HG02943 (cell line): ENCODE measurements around the gene PLEKHJ1.

Source experiments
- ATAC-seq: cut with Tn5 transposase; IDR thresholded peaks from one replicate; pipeline ENCODE4 v1.9.1; 2021; ENCODE audit warnings: mild to moderate bottlenecking, low read depth, moderate library complexity; ENCODE audit not compliant: unreplicated experiment

The PLEKHJ1 gene

GRCh38 chr19:2237051-2237868 is 1.1 kb upstream of the PLEKHJ1 start:
- ATAC-seq: no peak

DNA sequence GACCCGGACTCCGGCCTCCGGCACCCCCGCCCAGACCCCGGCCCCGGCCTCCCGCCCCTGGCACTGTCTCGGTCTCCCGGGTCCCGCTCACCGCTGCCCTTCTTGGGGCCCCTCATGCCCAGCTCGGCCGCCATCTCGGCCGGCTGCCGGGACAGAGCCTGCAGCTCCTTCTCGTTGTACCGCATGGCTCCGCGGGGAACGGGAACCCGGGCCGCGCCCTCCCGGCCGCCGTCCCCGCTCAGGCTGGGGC is 140 bp downstream of the PLEKHJ1 start:
- no peak for ATAC-seq

DNA sequence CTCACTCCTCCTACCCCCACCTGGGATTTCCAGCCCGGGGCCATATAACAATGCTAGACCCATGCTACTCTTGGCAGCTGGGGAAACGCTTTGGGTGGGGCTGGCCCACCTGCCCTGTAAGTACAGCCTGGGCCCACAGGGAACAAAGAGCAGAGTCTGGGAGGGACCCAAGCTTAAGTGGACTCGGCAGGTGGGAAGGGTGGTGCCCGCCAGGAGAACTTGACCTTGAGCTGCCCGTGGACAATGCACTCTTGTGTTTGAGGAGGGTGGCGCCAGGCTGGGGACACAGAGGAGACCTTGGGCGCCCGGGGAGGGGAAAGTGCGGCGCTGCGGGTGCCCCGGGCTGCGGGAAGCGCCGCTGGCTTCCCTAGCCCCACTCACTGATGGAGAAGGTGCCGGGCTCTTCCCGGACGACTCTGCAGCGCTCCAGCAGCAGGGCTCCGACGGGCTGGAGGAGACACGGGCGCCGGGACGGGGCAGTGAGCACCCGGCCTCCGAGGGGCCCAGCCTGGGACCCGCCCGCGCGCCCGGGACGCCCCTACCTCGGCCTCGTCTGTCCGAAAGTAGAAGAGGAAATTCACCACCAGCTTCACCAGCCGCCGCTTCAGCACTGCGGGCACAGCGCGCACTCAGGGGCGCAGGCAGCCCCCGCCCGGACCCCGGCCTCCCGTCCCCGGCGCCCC is 607 bp downstream of the PLEKHJ1 start:
- no peak for ATAC-seq

DNA sequence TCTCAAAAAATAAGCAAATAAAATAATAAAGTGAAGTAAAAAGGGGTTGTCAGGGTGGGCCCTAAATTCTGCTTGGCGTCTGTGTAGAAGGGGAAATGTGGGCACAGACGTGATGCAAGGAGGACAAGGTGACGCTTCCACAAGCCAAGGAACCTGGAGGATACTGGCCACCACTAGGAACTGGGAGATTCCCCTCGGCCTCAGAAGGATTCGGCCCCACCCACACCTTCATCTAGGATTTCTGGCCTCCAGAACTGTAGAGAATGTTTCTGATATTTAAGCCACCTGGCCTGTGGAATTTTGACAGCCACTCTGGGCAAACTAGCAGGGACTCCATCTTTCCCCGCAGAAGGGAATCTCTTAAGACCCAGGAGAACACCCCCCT is 1.1 kb downstream of the PLEKHJ1 start:
- no peak for ATAC-seq

- no peak for ATAC-seq
Measured at GRCh38 chr19:2233601-2234280, 2.4 kb downstream of the PLEKHJ1 start.

GRCh38 chr19:2232286-2233151 is 3.6 kb downstream of the PLEKHJ1 start:
- no peak for ATAC-seq

- no peak for ATAC-seq
Measured at GRCh38 chr19:2231621-2232221, 4.4 kb downstream of the PLEKHJ1 start.

DNA sequence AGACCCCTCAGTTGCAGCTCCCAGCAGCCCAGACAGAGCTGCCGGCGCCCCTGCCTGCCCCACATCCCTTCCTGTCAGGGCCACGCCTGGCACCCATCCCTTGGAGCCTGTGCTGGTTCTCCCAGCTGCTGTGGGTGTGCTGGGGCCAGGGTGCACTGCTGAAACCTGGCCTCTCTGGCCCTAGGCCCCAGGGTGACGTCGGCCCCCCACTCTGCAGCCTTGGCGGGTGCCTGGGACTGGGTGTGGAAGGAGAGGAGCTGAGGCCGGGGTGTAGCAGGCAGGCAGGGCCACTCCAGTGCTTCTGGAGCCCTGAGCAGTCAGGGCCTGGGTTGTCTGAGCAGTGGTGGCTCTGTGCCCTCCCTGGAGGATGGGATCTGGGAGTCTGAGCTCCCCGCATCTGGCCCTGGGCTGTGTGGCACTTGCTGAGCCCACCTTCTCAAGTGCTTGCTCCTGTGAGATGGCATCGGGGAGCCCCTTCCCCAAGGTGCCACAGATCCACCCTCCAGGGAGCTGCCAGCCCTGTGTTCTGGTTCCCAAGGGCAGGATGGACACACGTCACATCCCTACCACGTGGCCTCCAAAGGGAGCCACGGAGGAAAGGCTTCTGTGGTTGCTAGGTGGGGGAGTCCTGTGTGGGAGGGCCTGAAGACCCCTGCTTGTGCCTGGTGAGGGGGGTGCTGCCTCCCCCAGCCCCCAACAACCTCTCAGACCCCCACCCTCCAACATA is 5.2 kb downstream of the PLEKHJ1 start:
- ATAC-seq: no peak

- no peak for ATAC-seq
Measured at GRCh38 chr19:2230033-2230531, 6.0 kb downstream of the PLEKHJ1 start.

DNA sequence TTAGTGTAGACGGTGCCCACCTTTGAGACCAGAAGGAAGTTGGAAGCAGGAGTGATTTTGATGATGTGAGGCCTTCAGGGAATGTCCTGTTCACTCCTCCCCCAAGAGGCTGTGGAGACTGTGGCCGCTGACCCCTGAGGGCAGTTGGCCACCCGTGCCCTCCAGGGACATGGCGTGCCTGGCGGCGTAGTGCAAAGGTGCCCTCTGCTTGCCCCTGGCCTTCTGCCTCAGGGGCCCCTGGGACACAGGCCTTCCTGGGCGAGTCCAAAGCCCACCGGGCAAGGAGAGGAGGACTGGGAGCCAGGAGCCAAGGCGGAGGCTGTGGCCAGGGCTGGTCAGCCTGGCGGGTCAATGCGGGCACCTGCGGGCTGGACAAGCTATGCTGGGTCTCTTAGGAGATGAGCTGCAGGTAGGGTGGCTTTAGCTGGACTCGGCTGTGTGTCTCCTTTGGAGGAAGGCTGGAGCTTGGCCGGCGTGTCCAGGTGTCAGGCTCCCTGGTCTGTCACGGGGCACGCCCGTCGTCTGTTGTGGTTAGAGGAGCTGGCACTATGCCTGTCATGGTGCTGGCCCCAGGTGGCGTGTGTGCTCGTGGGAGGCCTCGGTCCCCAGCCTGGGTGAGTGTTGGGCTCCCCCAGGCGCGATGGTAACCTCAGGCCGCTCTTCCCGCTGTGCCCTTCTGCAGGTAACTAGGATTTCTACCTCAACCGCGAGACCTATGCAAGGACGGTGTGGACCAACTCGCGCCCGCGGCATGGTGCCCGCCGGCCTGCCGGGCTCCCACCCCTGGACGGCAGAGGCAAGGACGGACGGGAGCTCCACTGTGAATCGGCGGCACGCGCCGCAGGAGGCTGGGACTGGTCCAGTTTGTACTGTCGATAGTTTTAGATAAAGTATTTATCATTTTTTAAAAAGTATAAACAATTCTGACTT is 6.8 kb downstream of the PLEKHJ1 start:
- ATAC-seq: no peak

- ATAC-seq: no peak
Measured at GRCh38 chr19:2228157-2229030, 7.7 kb downstream of the PLEKHJ1 start.

GRCh38 chr19:2227415-2228156 is 8.5 kb downstream of the PLEKHJ1 start:
- no peak for ATAC-seq

- ATAC-seq: no peak
Measured at GRCh38 chr19:2226840-2227360, 9.2 kb downstream of the PLEKHJ1 start.

GRCh38 chr19:2226051-2226839 is 9.9 kb downstream of the PLEKHJ1 start:
- no peak for ATAC-seq

- ATAC-seq: no peak
Measured at GRCh38 chr19:2225415-2226050, 10.6 kb downstream of the PLEKHJ1 start.
